Spleen (tissue), 11 donors: ENCODE data around the gene CEMIP. TPM values are rescaled to one million over a fixed set of nuclear protein-coding genes. Genes with fewer than 3 reads are reported as not detected.
"Not testable (repeated sequence)": the region's sequence is repeated elsewhere in the genome, so short reads cannot be mapped to it uniquely, and the experiment has no call there.

Source experiments
- DNase-seq: peaks from one replicate; pipeline ENCODE4 v3.0.0-alpha.2; 2020
- H3K27ac ChIP-seq, 8 donors: fragments of 200-600 bp; sonication (generic) in 7 of 8; 1 replicate in 4 of 8; 2 replicates in 4 of 8; pipeline versions ENCODE4 v1.5.0 to v1.8.0; 2016 to 2021; ENCODE audit warnings: inconsistent platforms in 4 of 8, mild to moderate bottlenecking in 4 of 8, moderate library complexity in 1 of 8
- H3K27me3 ChIP-seq, 7 donors: fragments of 200-600 bp; sonication (generic) in 6 of 7; replicated peaks in 1 of 7; 1 replicate in 4 of 7; 2 replicates in 3 of 7; pipeline versions ENCODE4 v1.5.0 to v1.8.0; 2016 to 2021; ENCODE audit warnings: inconsistent platforms in 3 of 7, mild to moderate bottlenecking in 1 of 7
- H3K36me3 ChIP-seq, 6 donors: fragments of 200-600 bp; sonication (generic) in 5 of 6; 1 replicate in 4 of 6; 2 replicates in 2 of 6; pipeline versions ENCODE4 v1.5.0 to v1.8.0; 2016 to 2021; ENCODE audit warnings: inconsistent platforms in 2 of 6
- H3K4me1 ChIP-seq, 6 donors: fragments of 200-600 bp; sonication (generic) in 5 of 6; 1 replicate in 3 of 6; 2 replicates in 3 of 6; pipeline versions ENCODE4 v1.5.0 to v1.8.0; 2016 to 2021; ENCODE audit warnings: inconsistent platforms in 3 of 6
- H3K4me3 ChIP-seq, 8 donors: fragments of 200-600 bp; sonication (generic) in 7 of 8; 1 replicate in 4 of 8; 2 replicates in 4 of 8; pipeline versions ENCODE4 v1.5.0 to v1.8.0; 2016 to 2021; ENCODE audit warnings: inconsistent platforms in 4 of 8, mild to moderate bottlenecking in 4 of 8, moderate library complexity in 2 of 8
- H3K9me3 ChIP-seq, 8 donors: fragments of 200-600 bp; sonication (generic) in 7 of 8; 1 replicate in 4 of 8; 2 replicates in 4 of 8; pipeline versions ENCODE4 v1.5.0 to v1.8.0; 2016 to 2021; ENCODE audit warnings: inconsistent platforms in 4 of 8
- CTCF ChIP-seq, 11 experiments: fragments of 200-600 bp in 7 of 11; fragments of 450-650 bp in 4 of 11; sonication (generic) in 4 of 11; IDR thresholded peaks in 8 of 11; conservative IDR thresholded peaks in 3 of 11; 1 replicate in 7 of 11; 2 replicates in 4 of 11; pipeline versions ENCODE4 v1.4.0 to v1.8.0; 2016 to 2021; ENCODE audit warnings: antibody characterized with exemption in 11 of 11, inconsistent platforms in 4 of 11, mild to moderate bottlenecking in 1 of 11
- POLR2A ChIP-seq, 3 donors: fragments of 450-650 bp; IDR thresholded peaks; one replicate each; pipeline ENCODE4 v1.5.1; 2017; ENCODE audit warnings: antibody characterized with exemption in 3 of 3, mild to moderate bottlenecking in 1 of 3
- POLR2AphosphoS5 ChIP-seq, 3 donors: sonication (generic); formaldehyde crosslinking; IDR thresholded peaks; one replicate each; pipeline ENCODE4 v1.5.1; 2017; ENCODE audit warnings: antibody characterized with exemption in 3 of 3
- WGBS, 5 donors: extraction: QIAGEN DNeasy Blood & Tissue Kit in 3 of 5; methylation state at CpG; one replicate each; pipeline versions ENCODE4 v1.1.5 to v1.1.7; 2013 to 2018; 5-methylcytosine and 5-hydroxymethylcytosine counted together
- intact Hi-C: fragments of 100-400 bp; cut with DNase I; formaldehyde crosslinking; loops from one replicate; pipeline ENCODE4 v1.15.0; 2023; ENCODE audit warnings: low total_unique reads
- polyA plus RNA-seq, 3 donors: library from polyadenylated mRNA; stranded (reverse); fragments of 200-250 nt; gene quantifications; one replicate each; pipeline ENCODE4 v1.2.1, GENCODE V29; 2013
- total RNA-seq, 7 donors: library from RNA; depleted of rRNA in 3 of 7; stranded (reverse); fragments of >200 nt in 3 of 7; fragmentation: NEBNext Ultra II Directional in 4 of 7; extraction: Animal tissue kit (Norgen Biotek cat#: 25700) in 4 of 7; gene quantifications; one replicate each; pipeline versions ENCODE4 v1.1.0 to v1.2.1, GENCODE V29; 2016 to 2021
- donor health status: healthy with polysubstance abuse.
- donor health status: DM: no; HTN: no; CAD: no; lungs with moderate emphysema.
- donor health status: DM: no; HTN: no; CAD: no.
- donor health status: Bipolar disorder and iron deficiency.
- donor health status: healthy.
- donor health status: DM: no; HTN: no; CAD: no.
- donor health status: DM: yes; HTN: yes; CAD: no.

CEMIP gene
- total and polyA plus RNA-seq, 10 donors: 0.20 to 3.0 (median 1.0) TPM; not detected in 1

GRCh38 chr15:80755885-80756284 is 23.3 kb upstream of the CEMIP start:
- Histone ChIP-seq H3K36me3 (peaks cover 0 to 10% (median 0%) of the 10 kb centered on the region in 6 donors), H3K4me3 (no peak overlapping the region), H3K27me3 (no peaks in the 10 kb centered on the region), H3K27ac (no peak overlapping the region), H3K4me1 (peaks cover 9 to 41% (median 17%) of the 10 kb centered on the region in 6 donors), H3K9me3 (no peaks in the 10 kb centered on the region)
- no peak for TF ChIP-seq POLR2A (IDR thresholded peaks at IDR 0.05)
- no peak for TF ChIP-seq POLR2AphosphoS5 (IDR thresholded peaks at IDR 0.05)
- TF ChIP-seq CTCF (IDR thresholded peaks at IDR 0.05 in 8 of 11, conservative IDR thresholded peaks at IDR 0.05 in 3 of 11): no peak
- intact Hi-C loops: no loop called here
- DNase-seq: no peak
- 56 to 67% (median 62%) methylated on average over 3 of the region's 3 CpGs for WGBS, 5 donors

DNA sequence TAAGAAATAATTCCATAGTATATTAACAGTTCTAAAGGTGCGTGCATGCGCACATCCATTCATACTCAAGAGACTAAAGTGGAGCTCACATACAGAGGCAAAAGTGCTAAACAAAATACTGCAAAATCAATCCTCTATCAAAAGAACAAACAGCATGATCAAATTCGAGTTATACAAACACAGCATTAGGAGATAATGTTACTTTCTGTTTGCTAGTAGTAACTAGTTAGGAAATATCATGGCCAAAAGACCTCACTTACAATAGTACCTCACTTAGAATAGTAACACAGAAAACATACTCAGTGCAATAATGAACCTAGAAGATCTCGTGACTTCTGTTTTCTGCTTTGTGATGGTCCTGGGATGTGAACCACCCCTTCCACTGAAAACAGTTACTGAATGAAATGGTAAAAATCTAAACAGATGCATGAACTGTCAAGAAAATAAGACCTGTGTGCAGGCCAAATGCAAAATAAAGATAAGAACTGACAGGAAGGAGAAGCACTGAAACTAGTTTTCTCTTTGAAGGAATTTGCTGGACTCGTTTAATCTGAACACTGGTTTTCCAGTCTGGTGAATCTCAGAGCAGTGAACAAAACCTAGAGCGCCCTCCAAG is 20.9 kb upstream of the CEMIP start:
- intact Hi-C loops: no loop called here
- 64 to 71% (median 65%) methylated on average over 6 of the region's 6 CpGs for WGBS, 5 donors
- TF ChIP-seq POLR2A (IDR thresholded peaks at IDR 0.05) (no peak), POLR2AphosphoS5 (IDR thresholded peaks at IDR 0.05) (no peak), CTCF (IDR thresholded peaks at IDR 0.05 in 8 of 11, conservative IDR thresholded peaks at IDR 0.05 in 3 of 11) (no peak)

DNA sequence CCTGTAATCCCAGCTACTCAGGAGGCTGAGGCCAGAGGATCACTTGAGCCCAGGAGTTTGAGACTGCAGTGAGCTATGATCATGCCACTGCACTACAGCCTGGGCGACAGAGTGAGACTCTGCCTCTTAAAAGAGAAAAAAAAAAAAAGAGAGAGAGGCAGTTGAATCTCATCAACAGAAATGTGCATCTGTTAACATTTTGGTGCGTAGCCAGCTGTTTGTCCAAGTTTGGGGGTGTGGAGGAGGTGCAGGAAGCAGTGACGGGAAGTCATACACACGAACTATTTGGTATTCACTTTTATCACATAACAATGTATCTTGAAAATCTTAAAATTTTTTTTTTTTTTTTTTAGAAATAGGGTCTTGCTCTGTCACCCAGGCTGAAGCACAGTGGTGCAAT is 18.2 kb upstream of the CEMIP start:
- 7 to 12% (median 8%) methylated on average over 4 of the region's 4 CpGs for WGBS, 5 donors
- Histone ChIP-seq H3K27ac (peak overlapping the region in 3 of 8 donors; percentile 26 to 38 (median 36)), H3K4me3 (no peak overlapping the region), H3K36me3 (no peaks in the 10 kb centered on the region), H3K27me3 (no peaks in the 10 kb centered on the region), H3K9me3 (no peaks in the 10 kb centered on the region), H3K4me1 (peaks cover 0 to 21% (median 15%) of the 10 kb centered on the region in 6 donors)
- intact Hi-C loops: no loop called here
- no peak for DNase-seq
- TF ChIP-seq POLR2AphosphoS5 (IDR thresholded peaks at IDR 0.05) (peak in 1 of 3 donors; percentile 64), POLR2A (IDR thresholded peaks at IDR 0.05) (no peak), CTCF (IDR thresholded peaks at IDR 0.05 in 8 of 11, conservative IDR thresholded peaks at IDR 0.05 in 3 of 11) (no peak)

More for the DNA sequence above, 20.9 kb upstream of the CEMIP start:
- no peak for DNase-seq
- Histone ChIP-seq H3K27me3 (no peaks in the 10 kb centered on the region), H3K4me1 (peaks cover 4 to 37% (median 19%) of the 10 kb centered on the region in 6 donors), H3K9me3 (no peaks in the 10 kb centered on the region), H3K36me3 (peaks cover 0 to 10% (median 0%) of the 10 kb centered on the region in 6 donors), H3K4me3 (no peak overlapping the region), H3K27ac (peak overlapping the region in 1 of 8 donors; percentile 9)

GRCh38 chr15:80761754-80762153 is 17.4 kb upstream of the CEMIP start:
- no peaks in the 10 kb centered on the region for H3K36me3 ChIP-seq
- peak overlapping the region in 4 of 8 donors; percentile 14 to 38 (median 32) for H3K27ac ChIP-seq
- intact Hi-C loops: no loop called here
- H3K9me3 ChIP-seq: no peaks in the 10 kb centered on the region
- H3K4me1 ChIP-seq: peaks cover 0 to 17% (median 15%) of the 10 kb centered on the region in 6 donors
- WGBS, 5 donors: 67 to 82% (median 80%) methylated on average over 6 of the region's 6 CpGs
- DNase-seq: no peak
- TF ChIP-seq CTCF (IDR thresholded peaks at IDR 0.05 in 8 of 11, conservative IDR thresholded peaks at IDR 0.05 in 3 of 11): no peak
- no peak for TF ChIP-seq POLR2A (IDR thresholded peaks at IDR 0.05)
- TF ChIP-seq POLR2AphosphoS5 (IDR thresholded peaks at IDR 0.05): no peak
- H3K4me3 ChIP-seq: no peak overlapping the region
- H3K27me3 ChIP-seq: no peaks in the 10 kb centered on the region

DNA sequence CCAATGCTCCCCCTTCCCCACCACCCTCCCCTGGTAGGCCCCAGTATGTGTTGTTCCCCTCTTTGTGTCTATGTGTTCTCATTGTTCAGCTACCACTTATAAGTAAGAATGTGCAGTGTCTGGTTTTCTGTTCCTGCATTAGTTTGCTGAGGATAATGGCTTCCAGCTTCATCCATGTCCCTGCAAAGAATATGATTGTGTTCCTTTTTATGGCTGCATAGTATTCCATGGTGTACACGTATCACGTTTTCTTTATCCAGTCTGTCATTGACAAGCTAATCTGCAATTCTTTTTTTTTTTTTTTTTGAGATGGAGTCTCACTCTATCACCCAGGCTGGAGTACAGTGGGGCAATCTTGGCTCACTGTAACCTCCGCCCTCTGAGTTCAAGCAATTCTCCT is 15.9 kb upstream of the CEMIP start:
- H3K36me3 ChIP-seq, H3K4me3 ChIP-seq, H3K27ac ChIP-seq, intact Hi-C loops, H3K27me3 ChIP-seq, DNase-seq, H3K9me3 ChIP-seq: not testable (repeated sequence)
- WGBS, 5 donors: 95 to 99% (median 96%) methylated on average over 3 of the region's 3 CpGs
- H3K4me1 ChIP-seq: peaks cover 0 to 17% (median 15%) of the 10 kb centered on the region in 6 donors
